Posterior vena cava (tissue), 2 donors: ENCODE measurements around the gene CLECL1. TPM values are rescaled to one million over a fixed set of nuclear protein-coding genes. Genes with fewer than 3 reads are reported as not detected.
"Not testable (repeated sequence)": the region's sequence is repeated elsewhere in the genome, so short reads cannot be mapped to it uniquely, and the experiment has no call there.

Experiments used
- DNase-seq: peaks from one replicate; pipeline ENCODE4 v3.0.0-alpha.2; 2020; ENCODE audit warnings: low spot score
- intact Hi-C, 2 donors: fragments of 100-400 bp; cut with DNase I; formaldehyde crosslinking; loops; one replicate each; pipeline versions ENCODE4 v1.14.1 to v1.14.2; 2022 to 2023
- total RNA-seq, 2 donors: library from RNA; stranded (reverse); fragmentation: NEBNext Ultra II Directional; extraction: Animal tissue kit (Norgen Biotek cat#: 25700); gene quantifications; one replicate each; pipeline ENCODE4 v1.2.1, GENCODE V29; 2021
- donor health status: DM: yes; HTN: yes; CAD: no.
- donor health status: DM: yes; HTN: yes; CAD: no.

The CLECL1 gene
- total RNA-seq, 2 donors from 2014 or later, result 1.9 TPM; not detected in 1

- intact Hi-C loops, result no loop called here
- no peak for DNase-seq
Observed at GRCh38 chr12:9727813-9728212, 5.1 kb downstream of the CLECL1 start.

GRCh38 chr12:9725213-9725870 lies 7.6 kb downstream of the CLECL1 start:
- no peak for DNase-seq
- intact Hi-C loops, result no loop called here

- no peak for DNase-seq
- intact Hi-C loops, result no loop called here
Observed at GRCh38 chr12:9724023-9724422, 8.9 kb downstream of the CLECL1 start.

GRCh38 chr12:9721394-9722092 lies 11.4 kb downstream of the CLECL1 start:
- DNase-seq, result no peak
- intact Hi-C loops, result no loop called here

- intact Hi-C loops, result no loop called here
- DNase-seq, result no peak
Observed at GRCh38 chr12:9719790-9720189, 13.1 kb downstream of the CLECL1 start.

GRCh38 chr12:9718968-9719367 lies 13.9 kb downstream of the CLECL1 start:
- intact Hi-C loops, result no loop called here
- no peak for DNase-seq

- no peak for DNase-seq
- intact Hi-C loops, result no loop called here
Observed at GRCh38 chr12:9717070-9717925, 15.6 kb downstream of the CLECL1 start.

- intact Hi-C loops, result not testable (repeated sequence)
Observed at GRCh38 chr12:9713032-9713558, 19.8 kb downstream of the CLECL1 start.

GRCh38 chr12:9711664-9712063 lies 21.2 kb downstream of the CLECL1 start:
- intact Hi-C loops, result no loop called here
- no peak for DNase-seq

More at GRCh38 chr12:9713032-9713558, 19.8 kb downstream of the CLECL1 start:
- DNase-seq, result not testable (repeated sequence)

- intact Hi-C loops, result no loop called here
- no peak for DNase-seq
Observed at GRCh38 chr12:9710584-9711375, 22.1 kb downstream of the CLECL1 start.

GRCh38 chr12:9708853-9709252 lies 24.0 kb downstream of the CLECL1 start:
- intact Hi-C loops, result loop anchor here in 1 of 2 donors (10.0 kb wide), 1 partner anchor 74 kb away; no protein-coding TSS in a partner anchor
- no peak for DNase-seq

- no peak for DNase-seq
- intact Hi-C loops, result loop anchor here in 1 of 2 donors (10.0 kb wide), 1 partner anchor 73 kb away; no protein-coding TSS in a partner anchor
Observed at GRCh38 chr12:9707864-9708808, 24.8 kb downstream of the CLECL1 start.

GRCh38 chr12:9707356-9707755 lies 25.5 kb downstream of the CLECL1 start:
- no peak for DNase-seq
- intact Hi-C loops, result loop anchor here in 1 of 2 donors (10.0 kb wide), 1 partner anchor 73 kb away; no protein-coding TSS in a partner anchor

- no peak for DNase-seq
- intact Hi-C loops, result loop anchor here in 1 of 2 donors (10.0 kb wide), 1 partner anchor 71 kb away; no protein-coding TSS in a partner anchor
Observed at GRCh38 chr12:9706086-9706685, 26.7 kb downstream of the CLECL1 start.

- intact Hi-C loops, result loop anchor here in 1 of 2 donors (10.0 kb wide), 1 partner anchor 70 kb away; no protein-coding TSS in a partner anchor
- DNase-seq, result not testable (repeated sequence)
Observed at GRCh38 chr12:9704561-9704960, 28.3 kb downstream of the CLECL1 start.

- no peak for DNase-seq
- intact Hi-C loops, result loop anchor here in 1 of 2 donors (10.0 kb wide), 1 partner anchor 67 kb away; no protein-coding TSS in a partner anchor
Observed at GRCh38 chr12:9702255-9702654, 30.6 kb downstream of the CLECL1 start.
